GM21825 (cell line): ENCODE data around the gene BRD3.

ENCODE experiments used
- ATAC-seq: cut with Tn5 transposase; IDR thresholded peaks from one replicate; pipeline ENCODE4 v1.9.1; 2021; ENCODE audit warnings: mild to moderate bottlenecking, moderate library complexity; ENCODE audit not compliant: unreplicated experiment

Gene BRD3

DNA sequence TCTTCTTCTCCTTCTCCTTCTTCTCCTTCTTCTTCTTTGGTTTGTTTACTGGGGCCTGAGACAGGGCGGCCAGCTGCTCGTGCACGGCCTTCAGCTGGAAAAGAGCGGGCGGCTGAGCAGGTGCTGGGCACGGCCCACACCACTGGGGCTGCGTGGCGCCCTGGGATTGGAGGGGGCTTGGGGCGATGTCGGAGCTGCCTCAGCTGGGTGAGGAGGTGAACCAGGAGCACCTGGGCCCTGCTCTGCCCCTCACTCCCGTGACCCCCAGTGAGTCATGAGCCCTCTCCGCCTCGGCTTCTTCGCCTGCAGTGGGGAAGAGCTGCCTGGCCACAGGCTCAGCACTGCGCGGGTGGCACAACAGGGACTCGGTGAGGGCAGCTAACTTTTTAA lies 27.7 kb downstream of the BRD3 start:
- no peak for ATAC-seq

DNA sequence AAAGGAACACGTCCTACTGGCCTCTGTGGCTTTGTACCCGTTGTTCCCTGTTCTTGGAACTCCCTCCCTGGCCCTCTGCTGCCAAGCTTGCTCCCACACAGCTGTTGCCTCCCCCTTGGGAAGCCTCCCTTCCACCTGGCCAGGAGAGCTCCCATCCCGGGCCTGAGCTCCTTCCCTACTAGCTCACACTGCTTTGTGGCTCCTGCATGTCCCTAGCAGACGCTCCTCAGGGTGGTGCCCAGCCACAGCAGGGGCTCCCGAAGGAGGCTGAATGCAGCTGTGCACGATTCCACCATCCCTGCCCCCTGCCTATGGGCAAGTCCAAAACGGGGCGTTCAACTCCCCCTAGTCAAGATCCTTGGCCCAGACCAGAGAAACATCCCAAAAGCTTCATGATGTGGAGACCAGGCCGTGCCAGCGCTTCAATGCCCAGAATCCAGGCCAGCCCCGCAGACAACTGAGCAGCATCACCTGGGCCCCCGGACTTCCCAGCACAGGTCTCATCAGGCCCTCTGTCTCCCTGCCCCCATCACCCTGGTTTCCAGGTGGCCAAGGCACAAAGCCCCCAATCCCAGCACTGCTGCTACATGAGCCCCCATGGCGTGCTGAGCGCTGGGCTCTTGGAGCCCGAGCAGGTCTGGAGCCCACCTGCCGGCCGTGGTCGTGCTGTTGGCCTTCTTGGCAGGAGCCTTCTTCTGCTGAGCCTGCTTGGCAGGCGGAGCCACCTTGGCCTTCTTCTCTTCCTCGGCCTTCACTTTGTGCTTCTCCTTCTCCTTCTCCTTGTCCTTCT lies 28.2 kb downstream of the BRD3 start:
- ATAC-seq, result no peak

DNA sequence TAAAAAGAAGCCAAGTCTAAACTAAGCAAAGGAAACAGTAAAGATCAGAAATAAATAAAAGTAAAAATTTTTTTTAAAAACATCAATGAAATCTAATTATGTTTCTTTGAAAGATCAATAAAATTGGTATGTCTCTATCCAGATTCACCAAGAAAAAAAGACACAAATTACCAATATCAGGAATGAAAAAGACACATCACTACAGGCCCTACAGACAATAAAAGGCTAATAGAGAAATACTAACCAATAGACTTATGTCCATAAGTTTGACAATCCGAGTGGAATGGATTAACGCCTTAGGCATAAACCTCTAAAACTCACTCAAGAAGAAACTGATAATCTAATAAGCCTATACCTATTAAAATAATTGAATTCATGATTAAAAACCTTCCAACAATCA lies 30.2 kb downstream of the BRD3 start:
- ATAC-seq, result no peak

- no peak for ATAC-seq
These were observed 31.7 kb downstream of the BRD3 start for GRCh38 chr9:134036130-134036529.

- ATAC-seq, result no peak
These were observed 32.5 kb downstream of the BRD3 start for GRCh38 chr9:134035041-134036039.

DNA sequence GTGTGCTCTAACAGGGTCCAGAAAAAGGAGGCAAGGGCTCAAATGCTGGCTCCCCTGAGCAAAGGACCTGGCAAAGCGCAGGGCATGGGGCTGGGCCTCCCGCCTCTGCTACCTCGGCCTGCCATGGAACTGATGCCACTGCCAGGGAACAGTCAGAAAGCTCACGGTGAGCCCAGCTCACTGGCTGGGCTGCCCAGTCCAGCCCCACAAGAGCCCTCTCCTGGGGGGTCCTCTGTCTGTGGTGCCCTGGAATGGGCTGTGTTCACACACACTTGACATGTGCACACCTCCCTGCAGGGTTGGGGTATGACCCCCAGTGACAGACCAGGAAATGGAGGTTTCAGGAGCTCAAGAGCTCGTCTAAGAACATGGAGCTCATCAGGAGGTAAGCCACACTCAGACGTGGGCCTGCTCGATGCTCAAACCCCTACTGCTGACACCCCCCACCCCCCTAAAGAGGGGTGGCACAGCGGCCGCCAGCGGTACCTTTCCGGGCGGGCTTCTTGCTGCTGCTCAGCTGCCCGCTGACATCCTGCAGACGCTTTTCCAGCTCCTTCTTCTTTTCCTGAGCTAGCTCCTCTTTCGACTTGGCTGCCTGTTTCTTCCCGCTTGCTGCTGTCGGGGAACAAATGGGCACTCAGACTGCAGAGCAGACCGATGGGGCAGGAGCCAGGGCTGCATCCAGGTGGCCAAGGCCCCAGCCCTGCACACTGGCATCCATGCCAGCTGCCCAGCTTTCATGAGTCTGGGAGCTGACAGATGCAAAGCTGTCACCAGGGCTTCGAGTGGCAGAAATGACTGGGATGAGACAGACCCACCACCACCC lies 33.4 kb downstream of the BRD3 start:
- ATAC-seq, result no peak

DNA sequence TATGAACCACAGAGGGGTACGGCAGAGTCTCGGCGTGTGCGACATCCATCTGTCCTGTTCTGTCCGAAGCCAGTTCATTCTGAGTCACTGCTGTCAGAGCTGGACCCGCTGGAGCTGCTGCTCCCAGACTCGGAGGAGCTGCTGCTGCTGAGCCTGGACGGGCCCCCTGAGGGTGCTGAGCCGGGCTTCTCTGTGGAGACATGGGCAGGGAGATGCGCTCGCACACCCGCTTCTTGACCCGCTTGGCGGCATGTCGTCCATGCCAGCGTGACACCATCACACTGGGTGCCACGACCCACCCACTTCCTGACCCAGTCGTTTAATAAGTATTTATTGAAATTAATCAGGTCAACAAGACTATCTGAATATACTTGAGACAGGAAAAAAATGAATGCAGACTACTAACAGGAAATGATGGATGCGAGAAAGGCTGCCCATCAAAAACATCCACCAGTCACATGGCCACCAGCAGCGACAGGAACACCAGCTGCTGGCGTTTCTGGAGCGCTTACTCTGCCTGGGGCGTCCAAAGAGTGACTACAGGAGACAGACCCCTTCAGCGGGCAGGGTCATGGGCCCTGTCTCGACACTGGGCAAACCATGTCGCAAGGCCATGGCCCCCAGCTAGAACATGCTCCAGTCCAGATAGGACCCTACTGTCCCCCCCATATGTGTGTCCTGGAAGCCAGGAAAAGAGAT lies 34.2 kb downstream of the BRD3 start:
- ATAC-seq, result no peak

DNA sequence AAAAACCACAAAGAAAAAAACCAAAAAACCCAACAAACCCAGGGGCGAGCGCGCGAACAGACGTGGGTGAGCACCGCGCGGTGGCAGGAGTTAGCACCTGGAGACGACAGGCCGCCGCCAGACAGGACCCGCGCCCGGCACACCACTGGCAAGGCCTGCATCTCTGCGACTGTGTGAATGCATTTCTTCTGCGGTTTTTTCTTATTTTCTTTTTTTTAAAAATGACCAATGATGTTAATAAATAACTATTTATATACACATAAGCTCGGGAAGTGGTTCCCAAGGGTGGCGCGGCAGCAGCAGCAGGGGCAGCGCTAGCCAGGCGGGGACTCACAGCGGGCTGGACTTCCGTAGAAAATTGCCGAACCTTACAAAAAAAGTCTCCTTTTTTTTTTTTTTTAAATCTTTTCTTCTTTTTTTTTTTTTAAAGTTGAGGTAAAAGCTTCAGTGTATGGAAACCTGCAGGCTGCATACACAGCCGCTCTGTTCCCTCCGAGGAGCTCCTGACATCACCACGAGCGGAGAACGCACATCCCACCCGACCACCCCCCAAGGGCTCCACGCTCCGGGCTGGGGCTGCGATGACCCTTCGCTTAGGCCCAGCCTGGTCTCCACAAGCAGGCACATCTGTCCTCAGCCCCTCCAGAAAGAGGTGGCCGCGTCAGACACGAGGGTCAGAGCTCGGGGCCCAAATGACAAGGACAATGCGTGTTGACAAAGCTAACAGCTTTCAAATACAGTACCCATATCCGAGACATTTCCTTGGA lies 35.2 kb downstream of the BRD3 start:
- ATAC-seq, result no peak

GRCh38 chr9:134031783-134032182 lies 36.0 kb downstream of the BRD3 start:
- no peak for ATAC-seq

DNA sequence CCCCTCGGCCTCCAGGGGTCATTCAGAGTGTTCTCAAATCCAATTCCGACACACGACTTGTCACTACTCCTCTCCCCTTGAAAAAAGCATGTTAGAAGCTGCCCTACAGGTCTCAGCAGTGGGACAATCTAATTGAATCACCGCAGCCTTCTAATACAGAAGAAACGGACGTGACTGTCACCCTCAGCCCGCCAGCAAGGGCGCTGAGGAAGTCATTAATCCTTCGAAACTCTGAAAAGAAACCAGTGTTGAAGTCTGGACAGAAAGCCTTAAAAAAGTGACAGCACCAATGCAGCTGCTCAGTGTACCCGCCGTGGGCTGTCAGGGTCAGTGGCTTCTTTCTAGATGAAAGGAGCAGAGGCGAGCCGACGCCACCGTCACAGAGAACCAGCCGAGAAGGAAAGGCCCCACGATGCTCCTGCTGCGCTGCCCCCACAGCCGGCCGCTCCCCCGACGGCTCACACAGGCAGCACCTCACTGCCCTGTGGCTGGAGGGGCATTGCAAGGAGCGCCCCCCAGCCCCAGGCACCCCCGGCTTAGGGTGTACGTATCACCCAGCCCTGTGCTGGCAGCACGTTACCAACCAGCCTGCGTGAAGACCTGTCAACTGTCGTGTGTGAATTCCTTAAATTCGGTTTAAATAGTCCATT lies 36.9 kb downstream of the BRD3 start:
- no peak for ATAC-seq

- no peak for ATAC-seq
These were observed 38.3 kb downstream of the BRD3 start for GRCh38 chr9:134029248-134030226.

GRCh38 chr9:134028575-134029247 lies 39.1 kb downstream of the BRD3 start:
- no peak for ATAC-seq

GRCh38 chr9:134028076-134028475 lies 39.8 kb downstream of the BRD3 start:
- no peak for ATAC-seq

- ATAC-seq, result no peak
These were observed 40.3 kb downstream of the BRD3 start for GRCh38 chr9:134027561-134027960.

DNA sequence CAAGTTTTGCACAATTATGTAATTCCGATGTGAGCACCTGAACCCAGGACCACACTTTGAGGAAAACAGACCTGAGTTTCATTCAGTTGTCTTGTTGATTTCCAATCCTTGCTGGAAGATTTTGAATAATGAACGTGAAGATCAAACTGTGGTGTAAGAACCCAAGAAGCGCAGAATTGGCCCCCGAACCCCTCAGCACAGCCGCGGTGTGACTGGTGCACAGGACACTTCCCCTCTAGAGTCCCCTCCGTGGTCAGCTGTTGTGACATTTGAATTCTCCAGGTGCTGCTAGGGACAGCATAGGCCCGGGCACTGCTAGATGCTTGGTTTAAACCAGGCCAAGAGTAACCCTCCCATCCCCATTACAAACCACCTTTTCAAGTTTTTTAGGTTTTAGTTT lies 40.8 kb downstream of the BRD3 start:
- ATAC-seq, result no peak

DNA sequence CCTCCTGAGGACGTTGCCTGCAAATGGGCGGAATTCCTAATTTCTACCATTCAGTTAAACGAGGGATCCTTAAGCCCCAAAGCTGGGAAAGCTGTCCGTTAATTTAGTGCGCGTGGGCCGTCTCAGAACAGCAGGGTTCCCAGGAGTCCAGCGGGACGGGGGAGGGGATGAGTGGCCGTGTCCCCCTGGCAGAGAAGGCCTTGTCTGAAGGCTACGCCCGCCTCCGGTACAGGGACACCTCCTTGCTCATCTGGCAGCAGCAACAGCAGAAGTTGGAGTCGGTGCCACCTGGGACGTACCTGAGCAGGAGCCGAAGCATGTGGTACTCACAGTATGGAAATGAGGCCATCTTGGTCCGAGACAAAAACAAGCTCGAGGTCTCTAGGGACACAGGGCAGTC lies 41.2 kb downstream of the BRD3 start:
- no peak for ATAC-seq
